K562 (cell line): ENCODE results near the gene NELL1. TPM values are rescaled to one million over a fixed set of nuclear protein-coding genes. Genes with fewer than 3 reads are reported as not detected.

Experiments used
- ATAC-seq: fragments of 200-7000 bp; cut with Tn5 transposase; 3 replicates; pipeline ENCODE4 v1.9.1; 2020; ENCODE audit warnings: moderate library complexity
- BruUV-seq: library from RNA; stranded (reverse); fragments of 400-500 nt; replicated peaks from 2 replicates; lab custom pipeline; 2021; lab: Mats Ljungman, UMichigan
- CTCF ChIA-PET: fragments of 300-600 bp; formaldehyde crosslinking; extraction: SDS; loops from one replicate; lab custom pipeline; 2021; ENCODE audit warnings: low intra/inter-chr PET ratio; lab: Yijun Ruan, JAX
- POLR2A ChIA-PET: fragments of 300-600, 350-650 bp; sonication (Branson Sonifier 250); formaldehyde crosslinking; extraction: SDS; loops from one replicate; lab custom pipeline; 2021; ENCODE audit warnings: antibody characterized with exemption, inconsistent platforms; lab: Yijun Ruan, JAX
- DNase-seq, 4 experiments: peaks; one replicate each; pipeline versions ENCODE4 v3.0.0 to v3.0.0-alpha.2; 2011 to 2018; ENCODE audit warnings: low spot score in 3 of 4, mixed read lengths in 3 of 4; ENCODE audit errors: extremely low read depth in 1 of 4
- FAIRE-seq: peaks from 2 replicates; lab custom pipeline; 2011; peaks lifted over from hg19 to GRCh38; lab: Jason Lieb, UNC
- H2AFZ ChIP-seq: 2 replicates; pipeline ENCODE4 v1.6.0; 2011; ENCODE audit warnings: low read depth, low read length, control low read depth, inconsistent platforms
- H3K27ac ChIP-seq: fragments of 200-600 bp; 3 replicates; pipeline ENCODE4 v1.8.0; 2011; ENCODE audit warnings: low read depth, mild to moderate bottlenecking, control low read depth, inconsistent platforms, low read length, moderate library complexity, mixed read lengths; ENCODE audit errors: extremely low read depth
- H3K27me3 ChIP-seq, 2 experiments: fragments of 300-600 bp in 1 of 2; 2 replicates in 1 of 2; 3 replicates in 1 of 2; pipeline versions ENCODE4 v1.6.0 to v1.8.0; 2011; ENCODE audit warnings: inconsistent platforms in 2 of 2, low read length in 2 of 2, mild to moderate bottlenecking in 1 of 2, mixed read lengths in 1 of 2, moderate library complexity in 1 of 2; ENCODE audit not compliant: control insufficient read depth in 2 of 2, insufficient read depth in 2 of 2
- H3K36me3 ChIP-seq: fragments of 300-600 bp; 3 replicates; pipeline ENCODE4 v1.8.0; 2011; ENCODE audit warnings: mild to moderate bottlenecking, low read length, inconsistent platforms; ENCODE audit not compliant: control insufficient read depth, insufficient read depth
- H3K4me1 ChIP-seq, 2 experiments: fragments of 200-600 bp in 1 of 2; replicated peaks in 1 of 2; 2 replicates in 1 of 2; 3 replicates in 1 of 2; pipeline versions ENCODE4 v1.5.1 to v1.8.0; 2011; ENCODE audit warnings: inconsistent platforms in 2 of 2, low read length in 2 of 2, mild to moderate bottlenecking in 1 of 2, mixed read lengths in 1 of 2, moderate library complexity in 1 of 2; ENCODE audit not compliant: control insufficient read depth in 2 of 2, insufficient read depth in 2 of 2
- H3K4me2 ChIP-seq: 2 replicates; pipeline ENCODE4 v1.6.1; 2011; ENCODE audit warnings: low read length, control low read depth, inconsistent platforms, mixed read lengths; ENCODE audit not compliant: insufficient read depth
- H3K4me3 ChIP-seq: fragments of 200-600 bp; sonication (generic), shearing (Covaris generic); 2 replicates; pipeline ENCODE4 v1.5.1; 2016; ENCODE audit warnings: control low read depth, inconsistent platforms
- H3K79me2 ChIP-seq: fragments of 200-600 bp; 3 replicates; pipeline ENCODE4 v1.8.0; 2011; ENCODE audit warnings: low read length, inconsistent platforms; ENCODE audit not compliant: control insufficient read depth, insufficient read depth
- H3K9ac ChIP-seq, 2 experiments: 2 replicates each; pipeline versions ENCODE4 v1.6.0 to v1.6.1; 2011; ENCODE audit warnings: low read depth in 2 of 2, low read length in 2 of 2, control low read depth in 1 of 2, inconsistent platforms in 1 of 2, mild to moderate bottlenecking in 1 of 2, mixed read lengths in 1 of 2; ENCODE audit not compliant: insufficient read depth in 1 of 2
- H3K9me1 ChIP-seq: one replicate; pipeline ENCODE4 v1.6.0; 2011; ENCODE audit warnings: inconsistent platforms, mild to moderate bottlenecking, low read length, moderate library complexity; ENCODE audit not compliant: control insufficient read depth, insufficient read depth
- H3K9me3 ChIP-seq: replicated peaks from 2 replicates; pipeline ENCODE4 v1.5.1; 2011; ENCODE audit warnings: low read depth, low read length, inconsistent platforms; ENCODE audit not compliant: control insufficient read depth, insufficient read depth
- H4K20me1 ChIP-seq: replicated peaks from 2 replicates; pipeline ENCODE4 v1.6.1; 2011; ENCODE audit warnings: low read length, inconsistent platforms, mixed read lengths; ENCODE audit not compliant: control insufficient read depth, insufficient read depth
- ARID3B ChIP-seq: fragments of 250-450 bp; sonication (Bioruptor Pico); IDR thresholded peaks from 2 replicates; pipeline ENCODE4 v1.4.0; 2020; ENCODE audit warnings: borderline replicate concordance
- HBP1 ChIP-seq: fragments of 450-650 bp; formaldehyde crosslinking; IDR thresholded peaks from 2 replicates; pipeline ENCODE4 v1.4.0; 2022; ENCODE audit warnings: missing genetic modification characterization
- HEY1 ChIP-seq: fragments of 250-450 bp; sonication (Bioruptor Pico); IDR thresholded peaks from 2 replicates; pipeline ENCODE4 v1.5.0; 2020; ENCODE audit warnings: mild to moderate bottlenecking, moderate library complexity, borderline replicate concordance
- NFYB ChIP-seq: IDR thresholded peaks from 2 replicates; pipeline ENCODE4 v1.6.1; 2011; ENCODE audit warnings: mild to moderate bottlenecking, moderate library complexity; ENCODE audit not compliant: insufficient read length; ENCODE audit errors: extremely low read depth
- SMARCB1 ChIP-seq: IDR thresholded peaks from 2 replicates; pipeline ENCODE4 v1.6.1; 2011; ENCODE audit warnings: improper control_type of control experiment, low read depth; ENCODE audit not compliant: insufficient read length
- STAT5B ChIP-seq: fragments of 250-450 bp; sonication (Bioruptor Pico); IDR thresholded peaks from 2 replicates; pipeline ENCODE4 v1.8.0; 2021; ENCODE audit warnings: mild to moderate bottlenecking, inconsistent platforms
- TCFL5 ChIP-seq: fragments of 250-450 bp; sonication (Bioruptor Pico); conservative IDR thresholded peaks from 2 replicates; pipeline ENCODE4 v1.6.1; 2021; ENCODE audit warnings: mild to moderate bottlenecking, moderate library complexity, matching md5 sums
- ZC3H8 ChIP-seq: fragments of 450-650 bp; IDR thresholded peaks from 2 replicates; pipeline ENCODE4 v1.6.1; 2017
- ZNF140 ChIP-seq: fragments of 250-450 bp; sonication (Bioruptor Pico); IDR thresholded peaks from 2 replicates; pipeline ENCODE4 v1.8.0; 2021; ENCODE audit warnings: moderate library complexity, mild to moderate bottlenecking, inconsistent platforms
- ZNF3 ChIP-seq: fragments of 250-450 bp; sonication (Bioruptor Pico); IDR thresholded peaks from 2 replicates; pipeline ENCODE4 v1.5.0; 2021; ENCODE audit warnings: mild to moderate bottlenecking, moderate library complexity
- ZNF586 ChIP-seq: fragments of 450-650 bp; formaldehyde crosslinking; conservative IDR thresholded peaks from 2 replicates; pipeline ENCODE4 v1.4.0; 2020; ENCODE audit warnings: mild to moderate bottlenecking, moderate library complexity
- WGBS: fragments of 100-300 bp; shearing (Covaris generic); methylation state at CpG from one replicate; pipeline ENCODE4 v1.1.6; 2016; ENCODE audit warnings: low coverage, mixed read lengths; ENCODE audit not compliant: insufficient coverage; ENCODE audit errors: missing lambda C conversion rate; 5-methylcytosine and 5-hydroxymethylcytosine counted together
- in situ Hi-C: fragments of 300-500 bp; cut with MboI; formaldehyde crosslinking; loops from 4 replicates; pipeline ENCODE4 v1.15.0; 2018; ENCODE audit warnings: inconsistent platforms, mixed read lengths
- intact Hi-C: fragments of 100-400 bp; cut with micrococcal nuclease; formaldehyde crosslinking; loops from 2 replicates; pipeline ENCODE4 v1.14.2; 2022
- polyA plus RNA-seq, 8 experiments: library from polyadenylated mRNA; depleted of rRNA in 4 of 8; stranded (reverse) in 5 of 8; unstranded in 3 of 8; fragments of >200 nt; fragmentation: Nextera tagmentation in 2 of 8; fragmentation: Illumina TruSeq in 1 of 8; extraction: Ambion mirVana in 2 of 8; extraction: Trizol in 1 of 8; gene quantifications; 2 replicates each; pipeline versions ENCODE4 v1.2.1 to v1.2.3, GENCODE V29; 2011 to 2014; ENCODE audit warnings: inconsistent platforms in 1 of 8, missing spikeins in 1 of 8
- total RNA-seq, 7 experiments: library from RNA; depleted of rRNA in 6 of 7; stranded (reverse); fragments of >200 nt in 6 of 7; fragmentation: Illumina TruSeq in 2 of 7; extraction: Trizol in 2 of 7; gene quantifications; 2 replicates each; pipeline versions ENCODE4 v1.2.1 to v1.2.3, GENCODE V29; 2011 to 2021; ENCODE audit warnings: low replicate concordance in 1 of 7

Gene NELL1
- total and polyA plus RNA-seq, 9 of the 15 experiments (the other 6 are each of a cell fraction or from before 2014, with no cell fraction given), result not detected

GRCh38 chr11:20910733-20911132 lies 241.3 kb downstream of the NELL1 start (continued):
- TF ChIP-seq ARID3B (CRISPR knock-in tag) (no peak), STAT5B (CRISPR knock-in tag) (no peak)

GRCh38 chr11:20912065-20912821 lies 242.9 kb downstream of the NELL1 start:
- Histone ChIP-seq H3K27ac (no peak overlapping the region), H3K9me3 (no peaks in the 10 kb centered on the region), H3K27me3 (no peaks in the 10 kb centered on the region), H3K36me3 (no peaks in the 10 kb centered on the region), H3K4me1 (no peaks in the 10 kb centered on the region), H4K20me1 (no peaks in the 10 kb centered on the region), H3K9me1 (no peaks in the 10 kb centered on the region), H3K79me2 (no peaks in the 10 kb centered on the region), H3K4me2 (no peak overlapping the region), H2AFZ (no peak overlapping the region), H3K4me3 (no peak overlapping the region), H3K9ac (no peak overlapping the region)
- TF ChIP-seq ZNF140 (CRISPR knock-in tag), result no peak
- TF ChIP-seq TCFL5, result no peak
- no peak for TF ChIP-seq HBP1 (CRISPR knock-in tag)
- TF ChIP-seq ZC3H8, result no peak
- TF ChIP-seq HEY1 (CRISPR knock-in tag), result no peak
- no peak for TF ChIP-seq ZNF586 (CRISPR knock-in tag)
- TF ChIP-seq SMARCB1, result no peak
- no peak for TF ChIP-seq ZNF3 (CRISPR knock-in tag)
- no peak for TF ChIP-seq NFYB
- no peak for DNase-seq
- 3% methylated on average over 2 of the region's 2 CpGs for WGBS
- CTCF ChIA-PET, result no interaction called here
- no TSS peak for BruUV-seq
- intact Hi-C loops, result no loop called here
- POLR2A ChIA-PET, result no interaction called here
- in situ Hi-C loops, result no loop called here
- no peak for FAIRE-seq
- ATAC-seq, result no peak
